Measurements from ENCODE around the gene TBATA. TPM values are rescaled to one million over a fixed set of nuclear protein-coding genes. Genes with fewer than 3 reads are reported as not detected.

TBATA gene
- total and polyA plus RNA-seq, 2 donors from 2014 or later, result 1.9 TPM; not detected in 1

DNA sequence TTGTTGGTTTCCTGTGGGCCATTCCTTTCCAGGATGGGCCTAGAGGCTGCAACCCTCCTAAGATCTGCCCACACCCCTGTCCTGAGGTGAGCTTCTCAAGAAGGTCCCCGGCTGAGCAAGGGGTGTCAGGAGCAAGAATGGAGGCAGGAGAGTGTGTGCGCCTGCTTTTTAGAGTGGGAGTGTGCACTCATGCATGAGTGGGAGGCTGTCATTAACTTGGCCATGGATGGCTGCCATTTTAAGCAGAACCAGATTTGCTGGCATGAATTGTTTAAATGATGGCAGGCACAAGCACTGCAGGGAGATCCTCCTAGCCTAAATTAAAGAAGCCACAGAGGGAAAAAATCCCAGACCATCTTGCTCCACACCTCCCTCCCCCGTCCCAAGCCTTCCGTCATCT lies 27.6 kb upstream of the TBATA start:
- H3K9me3 ChIP-seq (ENCODE audit: control insufficient read depth in 2 of 3, insufficient read depth in 1 of 3, low read length in 3 of 3), result no peaks in the 10 kb centered on the region
- H3K27me3 ChIP-seq (ENCODE audit: control insufficient read depth, insufficient read depth, low read length), result no peaks in the 10 kb centered on the region
- intact Hi-C loops (cut with DNase I), result loop anchor here (10.0 kb wide), 1 partner anchor 72 kb away; the partner anchor contains the start of gene PCBD1
- TF ChIP-seq, protein P1, sequence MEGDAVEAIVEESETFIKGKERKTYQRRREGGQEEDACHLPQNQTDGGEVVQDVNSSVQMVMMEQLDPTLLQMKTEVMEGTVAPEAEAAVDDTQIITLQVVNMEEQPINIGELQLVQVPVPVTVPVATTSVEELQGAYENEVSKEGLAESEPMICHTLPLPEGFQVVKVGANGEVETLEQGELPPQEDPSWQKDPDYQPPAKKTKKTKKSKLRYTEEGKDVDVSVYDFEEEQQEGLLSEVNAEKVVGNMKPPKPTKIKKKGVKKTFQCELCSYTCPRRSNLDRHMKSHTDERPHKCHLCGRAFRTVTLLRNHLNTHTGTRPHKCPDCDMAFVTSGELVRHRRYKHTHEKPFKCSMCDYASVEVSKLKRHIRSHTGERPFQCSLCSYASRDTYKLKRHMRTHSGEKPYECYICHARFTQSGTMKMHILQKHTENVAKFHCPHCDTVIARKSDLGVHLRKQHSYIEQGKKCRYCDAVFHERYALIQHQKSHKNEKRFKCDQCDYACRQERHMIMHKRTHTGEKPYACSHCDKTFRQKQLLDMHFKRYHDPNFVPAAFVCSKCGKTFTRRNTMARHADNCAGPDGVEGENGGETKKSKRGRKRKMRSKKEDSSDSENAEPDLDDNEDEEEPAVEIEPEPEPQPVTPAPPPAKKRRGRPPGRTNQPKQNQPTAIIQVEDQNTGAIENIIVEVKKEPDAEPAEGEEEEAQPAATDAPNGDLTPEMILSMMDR (IDR thresholded peaks at IDR 0.05; ENCODE audit: borderline replicate concordance, extremely low read depth, insufficient read depth), result no peak
- no peak overlapping the region for H3K27ac ChIP-seq (ENCODE audit: low read depth in 2 of 2, low read length in 2 of 2)
- FAIRE-seq (no peak), DNase-seq (peak in 2 of 5 donors; percentile 29 to 30)
- H3K4me1 ChIP-seq (ENCODE audit: control insufficient read depth in 2 of 3, insufficient read depth in 2 of 3, low read depth in 1 of 3, low read length in 3 of 3), result peaks cover 0 to 2% (median 0%) of the 10 kb centered on the region in 3 donors
- no peak overlapping the region for H3K4me3 ChIP-seq (ENCODE audit: low read length in 3 of 3)
- no peaks in the 10 kb centered on the region for H3K36me3 ChIP-seq (ENCODE audit: control insufficient read depth in 2 of 3, insufficient read depth in 3 of 3, low read length in 3 of 3)
- no peak overlapping the region for H3K9ac ChIP-seq (ENCODE audit: low read length in 3 of 3)

DNA sequence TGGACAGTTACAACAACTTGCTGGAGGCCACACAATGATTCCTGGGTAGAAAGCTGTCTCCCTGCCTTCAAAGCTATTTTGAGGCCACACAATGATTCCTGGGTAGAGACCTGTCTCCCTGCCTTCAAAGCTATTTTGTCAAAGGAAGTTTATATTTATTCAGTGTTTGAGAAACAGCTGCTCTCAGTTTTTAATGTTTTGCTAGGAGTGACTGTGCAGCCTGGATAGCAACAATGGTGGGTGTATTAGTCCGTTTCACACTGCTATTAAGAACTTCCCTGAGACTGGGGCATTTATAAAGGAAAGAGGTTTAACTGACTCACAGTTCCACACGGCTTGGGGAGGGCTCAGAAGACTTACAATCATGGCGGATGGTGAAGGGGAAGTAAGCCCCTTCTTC lies 26.7 kb upstream of the TBATA start:
- peaks cover 0 to 2% (median 0%) of the 10 kb centered on the region in 3 donors for H3K4me1 ChIP-seq (ENCODE audit: control insufficient read depth in 2 of 3, insufficient read depth in 2 of 3, low read depth in 1 of 3, low read length in 3 of 3)
- DNase-seq (no peak), FAIRE-seq (no peak)
- intact Hi-C loops (cut with DNase I), result loop anchor here (10.0 kb wide), 1 partner anchor 73 kb away; the partner anchor contains the start of gene PCBD1
- no peak overlapping the region for H3K4me3 ChIP-seq (ENCODE audit: low read length in 3 of 3)
- no peak overlapping the region for H3K27ac ChIP-seq (ENCODE audit: low read depth in 2 of 2, low read length in 2 of 2)
- TF ChIP-seq, protein P1 (IDR thresholded peaks at IDR 0.05; ENCODE audit: borderline replicate concordance, extremely low read depth, insufficient read depth), result no peak
- no peak overlapping the region for H3K9ac ChIP-seq (ENCODE audit: low read length in 3 of 3)
- H3K9me3 ChIP-seq (ENCODE audit: control insufficient read depth in 2 of 3, insufficient read depth in 1 of 3, low read length in 3 of 3), result no peaks in the 10 kb centered on the region
- no peaks in the 10 kb centered on the region for H3K36me3 ChIP-seq (ENCODE audit: control insufficient read depth in 2 of 3, insufficient read depth in 3 of 3, low read length in 3 of 3)
- no peaks in the 10 kb centered on the region for H3K27me3 ChIP-seq (ENCODE audit: control insufficient read depth, insufficient read depth, low read length)

DNA sequence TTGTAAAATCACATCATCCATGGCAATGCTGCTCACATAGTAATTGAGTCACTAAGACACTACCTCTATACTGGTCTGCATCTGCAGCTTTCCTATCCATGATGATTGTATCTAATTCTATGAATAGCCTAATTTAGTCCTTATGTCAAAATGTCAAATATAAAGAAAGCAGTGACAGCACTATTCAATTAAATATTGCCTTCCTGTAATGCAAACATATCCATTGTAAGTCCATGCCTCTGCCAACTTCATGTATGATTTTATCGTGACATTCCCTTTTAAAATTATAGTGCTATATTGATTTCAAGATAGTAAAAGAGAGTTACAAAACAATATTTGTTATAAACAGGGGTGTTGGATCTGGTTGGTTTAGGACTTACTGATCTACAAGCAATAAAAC lies 25.8 kb upstream of the TBATA start:
- Histone ChIP-seq H3K27me3 (ENCODE audit: control insufficient read depth, insufficient read depth, low read length) (no peaks in the 10 kb centered on the region), H3K9me3 (ENCODE audit: control insufficient read depth in 2 of 3, insufficient read depth in 1 of 3, low read length in 3 of 3) (no peaks in the 10 kb centered on the region), H3K4me3 (ENCODE audit: low read length in 3 of 3) (no peak overlapping the region), H3K27ac (ENCODE audit: low read depth in 2 of 2, low read length in 2 of 2) (no peak overlapping the region), H3K4me1 (ENCODE audit: control insufficient read depth in 2 of 3, insufficient read depth in 2 of 3, low read depth in 1 of 3, low read length in 3 of 3) (peaks cover 0 to 5% (median 0%) of the 10 kb centered on the region in 3 donors), H3K9ac (ENCODE audit: low read length in 3 of 3) (no peak overlapping the region), H3K36me3 (ENCODE audit: control insufficient read depth in 2 of 3, insufficient read depth in 3 of 3, low read length in 3 of 3) (no peaks in the 10 kb centered on the region)
- TF ChIP-seq, protein P1 (IDR thresholded peaks at IDR 0.05; ENCODE audit: borderline replicate concordance, extremely low read depth, insufficient read depth), result no peak
- DNase-seq (no peak), FAIRE-seq (no peak)
- intact Hi-C loops (cut with DNase I), result loop anchor here (10.0 kb wide), 1 partner anchor 74 kb away; the partner anchor contains the start of gene PCBD1

DNA sequence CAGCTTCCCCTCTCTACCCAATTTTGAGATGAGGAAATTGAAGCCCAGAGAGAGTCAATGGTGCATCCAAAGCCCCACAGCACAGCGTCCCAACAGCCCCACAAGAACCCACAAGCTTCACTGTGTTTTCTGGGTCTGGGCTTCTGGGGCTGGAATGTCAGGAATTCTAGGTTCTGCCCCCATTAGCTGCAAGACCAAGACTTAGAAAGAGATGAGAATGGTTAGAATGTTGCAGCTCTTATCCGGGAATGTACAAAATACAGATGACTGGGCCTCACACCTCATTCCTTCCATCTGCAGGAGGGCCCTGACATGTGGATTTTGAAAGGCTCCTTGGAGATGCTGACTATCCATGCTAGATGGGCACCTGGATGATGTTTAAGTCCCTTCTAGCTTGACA lies 24.5 kb upstream of the TBATA start:
- no peak for FAIRE-seq

More for the DNA sequence above, 24.5 kb upstream of the TBATA start:
- DNase-seq, result no peak
- Histone ChIP-seq H3K9me3 (ENCODE audit: control insufficient read depth in 2 of 3, insufficient read depth in 1 of 3, low read length in 3 of 3) (no peaks in the 10 kb centered on the region), H3K27ac (ENCODE audit: low read depth in 2 of 2, low read length in 2 of 2) (no peak overlapping the region), H3K9ac (ENCODE audit: low read length in 3 of 3) (no peak overlapping the region), H3K36me3 (ENCODE audit: control insufficient read depth in 2 of 3, insufficient read depth in 3 of 3, low read length in 3 of 3) (no peaks in the 10 kb centered on the region), H3K4me1 (ENCODE audit: control insufficient read depth in 2 of 3, insufficient read depth in 2 of 3, low read depth in 1 of 3, low read length in 3 of 3) (peaks cover 0 to 5% (median 0%) of the 10 kb centered on the region in 3 donors), H3K4me3 (ENCODE audit: low read length in 3 of 3) (no peak overlapping the region), H3K27me3 (ENCODE audit: control insufficient read depth, insufficient read depth, low read length) (no peaks in the 10 kb centered on the region)
- intact Hi-C loops (cut with DNase I), result loop anchor here (10.0 kb wide), 1 partner anchor 75 kb away; the partner anchor contains the start of gene PCBD1
- TF ChIP-seq, protein P1 (IDR thresholded peaks at IDR 0.05; ENCODE audit: borderline replicate concordance, extremely low read depth, insufficient read depth), result no peak

All from kidney (tissue), 14 donors.